Fibroblast of skin of left quadriceps (primary cell): Measurements from ENCODE around the gene LZIC.

Source experiments
- DNase-seq, 2 experiments: peaks; one replicate each; pipeline ENCODE4 v3.0.0-alpha.2; 2013; ENCODE audit warnings: low read depth in 2 of 2

Gene LZIC

GRCh38 chr1:9886092-9886742 lies 57.0 kb downstream of the LZIC start:
- no peak for DNase-seq

GRCh38 chr1:9884805-9885204 lies 58.4 kb downstream of the LZIC start:
- DNase-seq: no peak

GRCh38 chr1:9883585-9884449 lies 59.4 kb downstream of the LZIC start:
- no peak for DNase-seq

- no peak for DNase-seq
Measured at GRCh38 chr1:9882945-9883303, 60.3 kb downstream of the LZIC start.

- no peak for DNase-seq
Measured at GRCh38 chr1:9882296-9882944, 60.8 kb downstream of the LZIC start.

- DNase-seq: no peak
Measured at GRCh38 chr1:9881838-9882249, 61.3 kb downstream of the LZIC start.
